CD8-positive, alpha-beta memory T cell (primary cell): ENCODE results near the gene CHCHD4. TPM values are rescaled to one million over a fixed set of nuclear protein-coding genes. Genes with fewer than 3 reads are reported as not detected.

Experiments
- CTCF ChIA-PET: fragments of 350-600 bp; sonication (Branson Sonifier 250); formaldehyde crosslinking; loops from one replicate; lab custom pipeline; 2021; ENCODE audit warnings: antibody characterized with exemption; lab: Charles Lee
- POLR2A ChIA-PET: fragments of 350-600 bp; sonication (Branson Sonifier 250); formaldehyde crosslinking; loops from one replicate; lab custom pipeline; 2021; ENCODE audit warnings: antibody characterized with exemption; lab: Charles Lee
- DNase-seq, 5 donors: peaks; one replicate each; pipeline versions ENCODE4 v3.0.0 to v3.0.0-alpha.2; 2020 to 2022; ENCODE audit warnings: mixed read lengths in 1 of 5
- H3K27ac ChIP-seq: one replicate; pipeline ENCODE4 v1.7.0; 2013; ENCODE audit warnings: low read depth, mild to moderate bottlenecking, low read length, moderate library complexity
- H3K27me3 ChIP-seq: 2 replicates; pipeline ENCODE4 v1.7.0; 2013; ENCODE audit warnings: low read length, mild to moderate bottlenecking; ENCODE audit not compliant: insufficient read depth, poor library complexity, severe bottlenecking
- H3K36me3 ChIP-seq: 2 replicates; pipeline ENCODE4 v1.7.0; 2013; ENCODE audit warnings: mild to moderate bottlenecking, low read length, moderate library complexity; ENCODE audit not compliant: insufficient read depth
- H3K4me1 ChIP-seq: 2 replicates; pipeline ENCODE4 v1.7.0; 2013; ENCODE audit warnings: mild to moderate bottlenecking, low read length, moderate library complexity; ENCODE audit not compliant: insufficient read depth
- H3K4me3 ChIP-seq: 2 replicates; pipeline ENCODE4 v1.7.0; 2013; ENCODE audit warnings: mild to moderate bottlenecking, low read length
- H3K9me3 ChIP-seq: 2 replicates; pipeline ENCODE4 v1.7.0; 2013; ENCODE audit warnings: mild to moderate bottlenecking, low read length
- H3K27ac Mint-ChIP-seq, 8 donors: one replicate each; pipeline ENCODE4 v1.8.0; 2020 to 2021; ENCODE audit warnings: mixed read lengths in 8 of 8, mild to moderate bottlenecking in 6 of 8, inconsistent platforms in 3 of 8, moderate library complexity in 3 of 8
- H3K27me3 Mint-ChIP-seq, 2 donors: one replicate each; pipeline ENCODE4 v1.8.0; 2020 to 2021; ENCODE audit warnings: mixed read lengths in 2 of 2, mild to moderate bottlenecking in 1 of 2, moderate library complexity in 1 of 2
- H3K36me3 Mint-ChIP-seq, 3 donors: one replicate each; pipeline ENCODE4 v1.8.0; 2020 to 2021; ENCODE audit warnings: mixed read lengths in 3 of 3, inconsistent platforms in 1 of 3, mild to moderate bottlenecking in 1 of 3
- H3K4me1 Mint-ChIP-seq, 3 donors: one replicate each; pipeline ENCODE4 v1.8.0; 2020 to 2021; ENCODE audit warnings: mixed read lengths in 3 of 3, inconsistent platforms in 1 of 3, mild to moderate bottlenecking in 1 of 3
- H3K4me3 Mint-ChIP-seq, 7 donors: one replicate each; pipeline ENCODE4 v1.8.0; 2020 to 2021; ENCODE audit warnings: mixed read lengths in 7 of 7, mild to moderate bottlenecking in 6 of 7, moderate library complexity in 4 of 7, inconsistent platforms in 2 of 7
- H3K9me3 Mint-ChIP-seq, 5 donors: one replicate each; pipeline ENCODE4 v1.8.0; 2020 to 2022; ENCODE audit warnings: mixed read lengths in 5 of 5, mild to moderate bottlenecking in 3 of 5, moderate library complexity in 2 of 5, inconsistent platforms in 1 of 5
- polyA plus RNA-seq: library from polyadenylated mRNA; unstranded; fragments of 300-500 nt; fragmentation: Illumina TruSeq; gene quantifications from one replicate; pipeline ENCODE4 v1.2.3, GENCODE V29; 2021
- total RNA-seq, 2 experiments: library from RNA; stranded (reverse); gene quantifications; one replicate each; pipeline ENCODE4 v1.2.3, GENCODE V29; 2021

Gene CHCHD4
- total and polyA plus RNA-seq, 3 experiments from 2014 or later = 13.9 to 21.8 (median 21.7) TPM

DNA sequence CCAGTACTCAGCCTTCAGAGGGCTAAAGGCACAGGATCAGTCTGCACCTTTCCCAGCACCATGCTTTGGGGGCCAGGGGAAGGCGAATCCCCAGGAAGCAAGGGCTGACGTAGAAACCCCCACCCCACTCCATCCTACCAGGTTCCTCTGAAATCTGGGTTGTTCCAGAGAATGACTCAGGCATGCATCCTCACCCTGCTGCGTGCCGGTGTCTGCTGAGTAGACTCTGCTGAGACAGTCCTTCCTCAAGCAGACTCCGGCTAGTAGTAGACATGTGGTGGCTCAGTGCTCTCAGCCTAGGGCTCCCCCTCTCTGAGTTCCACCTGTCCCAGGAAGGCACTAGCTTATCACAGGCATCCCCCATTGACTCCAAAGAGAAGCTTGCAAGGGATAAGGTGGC, 9.2 kb upstream of the CHCHD4 start:
- H3K27ac ChIP-seq = no peak overlapping the region
- no peaks in the 10 kb centered on the region for H3K27me3 Mint-ChIP-seq
- no peaks in the 10 kb centered on the region for H3K4me1 ChIP-seq
- H3K36me3 Mint-ChIP-seq = peaks cover 1 to 92% (median 14%) of the 10 kb centered on the region in 3 donors
- no peak overlapping the region for H3K4me3 ChIP-seq
- CTCF ChIA-PET = no interaction called here
- peaks cover 57% of the 10 kb centered on the region for H3K36me3 ChIP-seq
- H3K9me3 ChIP-seq = no peaks in the 10 kb centered on the region
- DNase-seq = no peak
- H3K27ac Mint-ChIP-seq = peak overlapping the region in 4 of 8 donors; percentile 23 to 69 (median 57)
- POLR2A ChIA-PET = no interaction called here
- no peaks in the 10 kb centered on the region for H3K9me3 Mint-ChIP-seq
- peaks cover 2 to 8% (median 7%) of the 10 kb centered on the region in 3 donors for H3K4me1 Mint-ChIP-seq
- no peak overlapping the region for H3K4me3 Mint-ChIP-seq
- no peaks in the 10 kb centered on the region for H3K27me3 ChIP-seq

GRCh38 chr3:14133188-14133800, 8.6 kb upstream of the CHCHD4 start:
- CTCF ChIA-PET = no interaction called here
- Histone ChIP-seq H3K4me3 (no peak overlapping the region), H3K36me3 (peaks cover 61% of the 10 kb centered on the region), H3K27me3 (no peaks in the 10 kb centered on the region), H3K27ac (no peak overlapping the region), H3K9me3 (no peaks in the 10 kb centered on the region), H3K4me1 (no peaks in the 10 kb centered on the region)
- Mint-ChIP-seq H3K36me3 (peaks cover 7 to 92% (median 20%) of the 10 kb centered on the region in 3 donors), H3K4me1 (peaks cover 5 to 13% (median 12%) of the 10 kb centered on the region in 3 donors), H3K27ac (peak overlapping the region in 5 of 8 donors; percentile 47 to 84 (median 66)), H3K4me3 (peak overlapping the region in 1 of 7 donors; percentile 34), H3K27me3 (no peaks in the 10 kb centered on the region), H3K9me3 (no peaks in the 10 kb centered on the region)
- DNase-seq = peak in 1 of 5 donors; percentile 43
- POLR2A ChIA-PET = no interaction called here

- peak overlapping the region in 4 of 8 donors; percentile 23 to 69 (median 38) for H3K27ac Mint-ChIP-seq
- ChIA-PET CTCF (no interaction called here), POLR2A (no interaction called here)
- Histone ChIP-seq H3K27me3 (no peaks in the 10 kb centered on the region), H3K4me3 (no peak overlapping the region), H3K27ac (no peak overlapping the region), H3K36me3 (peaks cover 66% of the 10 kb centered on the region), H3K4me1 (peaks cover 1% of the 10 kb centered on the region), H3K9me3 (no peaks in the 10 kb centered on the region)
- H3K36me3 Mint-ChIP-seq = peaks cover 10 to 92% (median 25%) of the 10 kb centered on the region in 3 donors
- peaks cover 11 to 19% (median 18%) of the 10 kb centered on the region in 3 donors for H3K4me1 Mint-ChIP-seq
- H3K9me3 Mint-ChIP-seq = no peaks in the 10 kb centered on the region
- peak overlapping the region in 1 of 7 donors; percentile 34 for H3K4me3 Mint-ChIP-seq
- no peaks in the 10 kb centered on the region for H3K27me3 Mint-ChIP-seq
- DNase-seq = no peak
Measured at GRCh38 chr3:14132689-14133088, 8.0 kb upstream of the CHCHD4 start.

DNA sequence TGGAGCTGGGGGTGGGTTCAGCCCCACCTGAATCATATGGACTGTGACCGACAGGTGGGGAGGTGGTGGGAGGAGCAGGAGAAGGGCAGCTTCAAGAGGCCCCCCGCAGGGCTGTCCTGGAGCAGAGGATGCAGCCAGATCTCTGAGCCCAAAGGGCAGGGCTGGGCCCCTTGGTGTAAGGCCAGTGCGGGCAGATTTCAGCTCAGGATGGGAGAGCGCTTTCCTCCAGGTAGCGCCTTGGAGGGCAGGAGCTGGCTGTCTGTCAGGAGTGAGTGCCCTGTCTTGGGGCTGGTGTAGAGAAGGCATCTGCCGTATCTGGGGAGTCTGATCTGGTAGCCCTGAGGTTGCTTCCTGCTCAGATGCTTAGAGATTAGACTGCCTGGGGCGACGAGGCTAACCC, 7.5 kb upstream of the CHCHD4 start:
- no peak overlapping the region for H3K4me3 Mint-ChIP-seq
- H3K9me3 ChIP-seq = no peaks in the 10 kb centered on the region
- no peak overlapping the region for H3K4me3 ChIP-seq
- DNase-seq = no peak
- no peak overlapping the region for H3K27ac ChIP-seq
- H3K36me3 Mint-ChIP-seq = peaks cover 10 to 94% (median 25%) of the 10 kb centered on the region in 3 donors
- H3K4me1 ChIP-seq = peaks cover 7% of the 10 kb centered on the region
- no peaks in the 10 kb centered on the region for H3K27me3 ChIP-seq
- H3K27me3 Mint-ChIP-seq = no peaks in the 10 kb centered on the region
- ChIA-PET CTCF (interaction anchor here (1.3 kb wide), 1 partner anchor 21 kb away, joined by 3 read pairs; no protein-coding TSS in a partner anchor), POLR2A (no interaction called here)
- H3K27ac Mint-ChIP-seq = peak overlapping the region in 3 of 8 donors; percentile 23 to 85 (median 70)
- H3K4me1 Mint-ChIP-seq = peaks cover 17 to 25% (median 24%) of the 10 kb centered on the region in 3 donors
- no peaks in the 10 kb centered on the region for H3K9me3 Mint-ChIP-seq
- H3K36me3 ChIP-seq = peaks cover 72% of the 10 kb centered on the region

- H3K27ac Mint-ChIP-seq = peak overlapping the region in 3 of 8 donors; percentile 52 to 94 (median 63)
- Histone ChIP-seq H3K27ac (no peak overlapping the region), H3K36me3 (peaks cover 67% of the 10 kb centered on the region), H3K4me1 (peaks cover 17% of the 10 kb centered on the region), H3K9me3 (no peaks in the 10 kb centered on the region), H3K27me3 (no peaks in the 10 kb centered on the region), H3K4me3 (no peak overlapping the region)
- no peak for DNase-seq
- no peaks in the 10 kb centered on the region for H3K27me3 Mint-ChIP-seq
- H3K9me3 Mint-ChIP-seq = no peaks in the 10 kb centered on the region
- peaks cover 10 to 93% (median 25%) of the 10 kb centered on the region in 3 donors for H3K36me3 Mint-ChIP-seq
- peak overlapping the region in 1 of 7 donors; percentile 71 for H3K4me3 Mint-ChIP-seq
- CTCF ChIA-PET = interaction anchor here (1.3 kb wide), 1 partner anchor 22 kb away, joined by 3 read pairs; no protein-coding TSS in a partner anchor
- peaks cover 27 to 35% (median 34%) of the 10 kb centered on the region in 3 donors for H3K4me1 Mint-ChIP-seq
- POLR2A ChIA-PET = no interaction called here
Measured at GRCh38 chr3:14131134-14131533, 6.5 kb upstream of the CHCHD4 start.

GRCh38 chr3:14130707-14131106, 6.0 kb upstream of the CHCHD4 start:
- no peak overlapping the region for H3K4me3 ChIP-seq
- ChIA-PET POLR2A (no interaction called here), CTCF (interaction anchor here (1.3 kb wide), 1 partner anchor 22 kb away, joined by 3 read pairs; no protein-coding TSS in a partner anchor)
- Mint-ChIP-seq H3K36me3 (peaks cover 10 to 92% (median 21%) of the 10 kb centered on the region in 3 donors), H3K27ac (peak overlapping the region in 1 of 8 donors; percentile 94), H3K27me3 (no peaks in the 10 kb centered on the region), H3K4me1 (peaks cover 31 to 39% (median 38%) of the 10 kb centered on the region in 3 donors), H3K9me3 (no peaks in the 10 kb centered on the region), H3K4me3 (no peak overlapping the region)
- no peaks in the 10 kb centered on the region for H3K9me3 ChIP-seq
- peaks cover 21% of the 10 kb centered on the region for H3K4me1 ChIP-seq
- no peak overlapping the region for H3K27ac ChIP-seq
- no peaks in the 10 kb centered on the region for H3K27me3 ChIP-seq
- H3K36me3 ChIP-seq = peaks cover 64% of the 10 kb centered on the region
- no peak for DNase-seq

DNA sequence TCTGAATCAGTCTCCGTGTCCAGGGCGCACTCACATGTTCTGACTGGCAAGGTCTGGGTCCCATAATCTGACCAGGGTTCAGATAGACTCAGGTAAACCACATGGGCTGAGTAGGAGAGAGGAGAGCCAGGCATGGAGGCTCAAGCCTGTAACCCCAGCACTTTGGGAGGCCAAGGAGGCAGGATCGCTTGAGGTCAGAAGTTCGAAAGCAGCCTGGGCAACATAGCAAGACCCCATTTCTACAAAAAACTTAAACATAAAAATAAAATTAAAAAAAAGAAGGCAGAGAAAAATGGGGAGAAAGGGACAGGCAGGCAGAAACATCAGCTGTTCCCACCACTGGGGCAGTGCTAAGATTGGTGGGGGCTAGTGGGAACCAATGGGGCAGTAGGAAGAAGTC, 5.6 kb upstream of the CHCHD4 start:
- no peaks in the 10 kb centered on the region for H3K9me3 Mint-ChIP-seq
- peaks cover 0 to 3% of the 10 kb centered on the region in 2 donors for H3K27me3 Mint-ChIP-seq
- no peaks in the 10 kb centered on the region for H3K9me3 ChIP-seq
- peaks cover 10 to 92% (median 21%) of the 10 kb centered on the region in 3 donors for H3K36me3 Mint-ChIP-seq
- no peak overlapping the region for H3K27ac ChIP-seq
- H3K4me1 ChIP-seq = peaks cover 24% of the 10 kb centered on the region
- H3K36me3 ChIP-seq = peaks cover 64% of the 10 kb centered on the region
- no peaks in the 10 kb centered on the region for H3K27me3 ChIP-seq
- ChIA-PET POLR2A (no interaction called here), CTCF (no interaction called here)
- no peak overlapping the region for H3K27ac Mint-ChIP-seq
- DNase-seq = no peak
- peaks cover 32 to 40% (median 40%) of the 10 kb centered on the region in 3 donors for H3K4me1 Mint-ChIP-seq
- H3K4me3 Mint-ChIP-seq = peak overlapping the region in 1 of 7 donors; percentile 70
- H3K4me3 ChIP-seq = no peak overlapping the region

DNA sequence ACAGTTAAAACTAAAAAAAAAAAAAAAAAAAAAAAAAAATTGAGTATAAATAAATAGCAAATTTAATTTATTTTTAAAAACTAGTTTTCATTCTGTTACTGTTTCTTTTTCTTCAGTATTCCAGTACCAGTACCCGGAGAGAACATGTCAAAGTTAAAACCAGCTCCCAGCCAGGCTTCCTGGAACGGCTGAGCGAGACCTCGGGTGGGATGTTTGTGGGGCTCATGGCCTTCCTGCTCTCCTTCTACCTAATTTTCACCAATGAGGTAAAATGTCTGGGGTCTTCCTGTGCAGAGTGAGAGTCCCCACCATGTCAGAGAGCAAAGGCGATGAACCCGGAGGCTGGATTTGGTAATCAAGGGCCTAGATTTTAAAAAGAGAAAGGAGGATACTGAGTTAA, 4.6 kb upstream of the CHCHD4 start:
- peak overlapping the region in 2 of 8 donors; percentile 39 to 46 for H3K27ac Mint-ChIP-seq
- DNase-seq = no peak
- H3K9me3 Mint-ChIP-seq = no peaks in the 10 kb centered on the region
- H3K4me3 ChIP-seq = no peak overlapping the region
- peaks cover 10 to 88% (median 21%) of the 10 kb centered on the region in 3 donors for H3K36me3 Mint-ChIP-seq
- H3K27me3 ChIP-seq = no peaks in the 10 kb centered on the region
- no peak overlapping the region for H3K27ac ChIP-seq
- H3K4me1 ChIP-seq = peaks cover 24% of the 10 kb centered on the region
- ChIA-PET POLR2A (no interaction called here), CTCF (no interaction called here)
- H3K27me3 Mint-ChIP-seq = peaks cover 0 to 5% of the 10 kb centered on the region in 2 donors
- H3K36me3 ChIP-seq = peaks cover 56% of the 10 kb centered on the region
- H3K4me3 Mint-ChIP-seq = peak overlapping the region in 1 of 7 donors; percentile 70
- no peaks in the 10 kb centered on the region for H3K9me3 ChIP-seq
- peaks cover 32 to 40% (median 40%) of the 10 kb centered on the region in 3 donors for H3K4me1 Mint-ChIP-seq
